Activated naive CD8-positive, alpha-beta T cell treated with anti-CD3 and anti-CD28 coated beads for 36 hours (primary cell): Measurements from ENCODE around the gene OLIG2. TPM values are rescaled to one million over a fixed set of nuclear protein-coding genes. Genes with fewer than 3 reads are reported as not detected.

ENCODE experiments used
- DNase-seq: peaks from one replicate; pipeline ENCODE4 v3.0.0; 2021
- H3K27ac Mint-ChIP-seq: one replicate; pipeline ENCODE4 v1.8.0; 2022; ENCODE audit warnings: mild to moderate bottlenecking, moderate library complexity, mixed read lengths
- H3K27me3 Mint-ChIP-seq: one replicate; pipeline ENCODE4 v1.8.0; 2022; ENCODE audit warnings: mild to moderate bottlenecking, mixed read lengths
- H3K36me3 Mint-ChIP-seq: one replicate; pipeline ENCODE4 v1.8.0; 2021; ENCODE audit warnings: mild to moderate bottlenecking, mixed read lengths
- H3K4me1 Mint-ChIP-seq: one replicate; pipeline ENCODE4 v1.8.0; 2021; ENCODE audit warnings: mixed read lengths
- H3K4me3 Mint-ChIP-seq: one replicate; pipeline ENCODE4 v1.8.0; 2022; ENCODE audit warnings: mild to moderate bottlenecking, moderate library complexity, mixed read lengths
- H3K9me3 Mint-ChIP-seq: one replicate; pipeline ENCODE4 v1.8.0; 2022; ENCODE audit warnings: mixed read lengths
- total RNA-seq, 2 experiments: library from RNA; stranded (reverse); gene quantifications; one replicate each; pipeline ENCODE4 v1.2.3, GENCODE V29; 2021

Gene OLIG2
- not detected for total RNA-seq

DNA sequence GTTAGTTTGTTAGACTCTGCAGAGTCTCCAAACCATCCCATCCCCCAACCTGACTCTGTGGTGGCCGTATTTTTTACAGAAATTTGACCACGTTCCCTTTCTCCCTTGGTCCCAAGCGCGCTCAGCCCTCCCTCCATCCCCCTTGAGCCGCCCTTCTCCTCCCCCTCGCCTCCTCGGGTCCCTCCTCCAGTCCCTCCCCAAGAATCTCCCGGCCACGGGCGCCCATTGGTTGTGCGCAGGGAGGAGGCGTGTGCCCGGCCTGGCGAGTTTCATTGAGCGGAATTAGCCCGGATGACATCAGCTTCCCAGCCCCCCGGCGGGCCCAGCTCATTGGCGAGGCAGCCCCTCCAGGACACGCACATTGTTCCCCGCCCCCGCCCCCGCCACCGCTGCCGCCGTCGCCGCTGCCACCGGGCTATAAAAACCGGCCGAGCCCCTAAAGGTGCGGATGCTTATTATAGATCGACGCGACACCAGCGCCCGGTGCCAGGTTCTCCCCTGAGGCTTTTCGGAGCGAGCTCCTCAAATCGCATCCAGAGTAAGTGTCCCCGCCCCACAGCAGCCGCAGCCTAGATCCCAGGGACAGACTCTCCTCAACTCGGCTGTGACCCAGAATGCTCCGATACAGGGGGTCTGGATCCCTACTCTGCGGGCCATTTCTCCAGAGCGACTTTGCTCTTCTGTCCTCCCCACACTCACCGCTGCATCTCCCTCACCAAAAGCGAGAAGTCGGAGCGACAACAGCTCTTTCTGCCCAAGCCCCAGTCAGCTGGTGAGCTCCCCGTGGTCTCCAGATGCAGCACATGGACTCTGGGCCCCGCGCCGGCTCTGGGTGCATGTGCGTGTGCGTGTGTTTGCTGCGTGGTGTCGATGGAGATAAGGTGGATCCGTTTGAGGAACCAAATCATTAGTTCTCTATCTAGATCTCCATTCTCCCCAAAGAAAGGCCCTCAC lies at the start of gene OLIG2:
Gene OLIG2, plus strand, starts transcription at position 447 of the 954 bp plus-strand sequence. CDS start 928 bp downstream, outside the sequence.
- H3K9me3 Mint-ChIP-seq, result no peaks in the 10 kb centered on the region
- no peak for DNase-seq
- H3K4me1 Mint-ChIP-seq, result peaks cover 36% of the 10 kb centered on the region
- peak within 1 kb of the TSS; percentile 29 for H3K27ac Mint-ChIP-seq
- H3K36me3 Mint-ChIP-seq, result no peaks in the 10 kb centered on the region
- H3K4me3 Mint-ChIP-seq, result peak within 1 kb of the TSS; percentile 34
- H3K27me3 Mint-ChIP-seq, result peaks cover 95% of the 10 kb centered on the region

GRCh38 chr21:32976791-32977190 lies 48.9 kb upstream of the OLIG2 start:
- Mint-ChIP-seq H3K9me3 (no peaks in the 10 kb centered on the region), H3K27me3 (peaks cover 11% of the 10 kb centered on the region), H3K36me3 (no peaks in the 10 kb centered on the region), H3K4me3 (no peak overlapping the region), H3K27ac (no peak overlapping the region), H3K4me1 (no peaks in the 10 kb centered on the region)
- DNase-seq, result no peak

DNA sequence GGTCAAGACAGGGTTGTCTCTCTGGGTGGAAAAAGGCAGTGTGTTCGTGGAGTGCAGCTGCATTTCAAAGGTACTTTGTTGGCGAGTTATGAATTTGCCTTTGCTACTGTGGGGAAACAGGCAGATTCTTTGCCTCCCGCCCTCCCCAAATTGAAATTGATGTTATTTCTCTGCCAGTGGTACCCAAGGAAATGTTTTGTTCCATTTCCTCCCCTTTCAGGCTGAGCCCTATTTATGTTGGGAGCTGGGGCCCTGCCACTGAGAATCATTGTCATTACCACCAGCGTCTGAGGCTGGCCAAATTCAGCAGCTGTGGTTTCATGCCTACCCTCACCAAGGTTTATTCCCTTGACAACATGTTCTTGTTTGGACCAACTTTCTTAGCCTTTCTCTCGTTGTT lies 48.5 kb upstream of the OLIG2 start:
- Mint-ChIP-seq H3K36me3 (no peaks in the 10 kb centered on the region), H3K4me3 (no peak overlapping the region), H3K27ac (no peak overlapping the region), H3K9me3 (no peaks in the 10 kb centered on the region), H3K4me1 (no peaks in the 10 kb centered on the region), H3K27me3 (peaks cover 12% of the 10 kb centered on the region)
- DNase-seq, result no peak

DNA sequence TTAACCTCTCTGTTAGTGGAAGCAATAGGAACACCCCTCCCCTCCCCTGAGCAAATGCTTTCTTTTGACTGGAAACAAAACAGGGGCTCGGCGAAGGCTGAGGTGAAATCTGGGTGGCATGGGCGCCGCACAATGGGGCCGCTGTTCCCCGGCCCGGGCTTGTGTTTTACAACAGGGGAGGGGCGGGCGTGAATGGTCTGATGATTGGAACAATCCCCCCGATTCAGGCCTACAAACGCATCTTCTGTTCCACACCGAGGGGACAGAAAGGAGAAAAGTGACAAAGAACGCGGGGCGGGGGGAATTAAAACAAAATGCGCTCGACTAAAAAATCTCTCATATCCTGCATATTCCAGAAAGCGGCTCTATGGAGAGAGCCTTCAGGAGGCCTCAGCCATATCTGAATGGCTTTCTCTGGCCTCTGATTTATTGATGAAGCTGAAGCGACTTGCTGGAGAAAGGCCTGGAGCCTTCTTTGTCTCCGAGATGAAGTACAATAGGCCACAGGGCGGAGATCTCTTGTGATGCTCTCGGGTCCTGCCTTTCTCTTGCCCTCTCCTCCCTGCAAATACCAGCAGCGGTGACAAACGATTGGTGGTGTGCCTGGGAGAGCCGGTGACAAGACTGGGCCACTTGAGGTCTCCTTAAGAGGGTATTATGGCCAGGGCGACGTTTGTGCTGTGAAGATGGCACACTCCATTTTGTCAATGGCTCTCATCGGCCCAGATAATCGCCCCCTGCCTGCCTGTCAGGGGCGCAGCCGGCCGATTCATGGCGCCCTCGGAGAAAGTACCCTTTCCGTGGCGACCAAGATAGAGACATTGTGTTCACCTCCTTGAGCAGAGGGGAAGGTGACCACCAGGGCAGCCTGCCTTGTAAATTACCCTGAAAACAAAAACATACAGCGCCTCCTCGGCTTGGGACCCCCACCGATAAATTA lies 47.1 kb upstream of the OLIG2 start:
- Mint-ChIP-seq H3K27ac (no peak overlapping the region), H3K4me1 (no peaks in the 10 kb centered on the region), H3K9me3 (no peaks in the 10 kb centered on the region), H3K27me3 (peaks cover 15% of the 10 kb centered on the region), H3K4me3 (no peak overlapping the region), H3K36me3 (no peaks in the 10 kb centered on the region)
- DNase-seq, result no peak

- no peaks in the 10 kb centered on the region for H3K4me1 Mint-ChIP-seq
Observed at GRCh38 chr21:32979598-32980268, 46.0 kb upstream of the OLIG2 start.

DNA sequence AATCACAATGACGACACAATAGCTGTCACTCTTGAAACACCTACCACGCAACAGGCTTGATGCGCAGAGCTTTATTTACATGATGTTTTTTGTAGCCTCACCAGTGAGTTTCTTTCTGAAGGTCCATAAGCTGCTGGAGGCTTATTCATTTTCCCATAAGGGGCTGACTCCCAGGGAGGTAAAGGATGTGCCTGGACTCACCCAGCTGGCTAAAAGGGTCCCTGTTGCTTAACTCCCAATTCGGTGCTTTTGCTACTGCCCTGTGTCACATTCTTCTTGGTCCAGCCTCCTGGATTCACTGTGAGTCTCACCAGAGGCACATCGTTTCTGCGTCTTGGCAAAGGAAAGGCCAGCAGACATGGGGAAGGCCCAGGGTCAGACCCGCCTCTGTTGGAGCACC lies 44.6 kb upstream of the OLIG2 start:
- H3K36me3 Mint-ChIP-seq, result no peaks in the 10 kb centered on the region
- peaks cover 15% of the 10 kb centered on the region for H3K27me3 Mint-ChIP-seq
- H3K27ac Mint-ChIP-seq, result no peak overlapping the region
- DNase-seq, result no peak
- no peaks in the 10 kb centered on the region for H3K9me3 Mint-ChIP-seq
- no peak overlapping the region for H3K4me3 Mint-ChIP-seq
- no peaks in the 10 kb centered on the region for H3K4me1 Mint-ChIP-seq

More at GRCh38 chr21:32979598-32980268, 46.0 kb upstream of the OLIG2 start:
- Mint-ChIP-seq H3K27ac (no peak overlapping the region), H3K4me3 (no peak overlapping the region), H3K27me3 (peaks cover 15% of the 10 kb centered on the region), H3K9me3 (no peaks in the 10 kb centered on the region), H3K36me3 (no peaks in the 10 kb centered on the region)
- DNase-seq, result no peak

DNA sequence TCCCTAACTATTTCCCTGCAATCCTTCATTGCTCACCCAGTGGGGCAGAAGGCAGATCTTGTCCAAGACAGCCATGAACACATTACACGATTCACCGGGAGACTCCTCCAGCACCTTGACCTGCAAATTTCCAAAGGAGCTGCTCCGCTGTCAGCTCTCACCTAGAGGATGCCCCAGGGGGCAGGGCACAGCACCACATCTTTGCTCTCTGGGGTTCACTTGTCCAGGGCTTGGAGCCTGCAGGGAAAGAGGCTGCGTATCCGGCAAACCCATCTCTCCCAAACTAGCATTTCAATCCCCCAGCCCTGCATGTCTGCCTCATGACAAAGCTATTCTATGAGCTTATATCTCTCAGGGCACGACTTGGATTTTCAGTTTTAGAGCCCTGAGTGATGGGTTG lies 35.1 kb upstream of the OLIG2 start:
- Mint-ChIP-seq H3K27ac (no peak overlapping the region), H3K4me3 (no peak overlapping the region), H3K27me3 (peaks cover 11% of the 10 kb centered on the region), H3K9me3 (no peaks in the 10 kb centered on the region), H3K36me3 (no peaks in the 10 kb centered on the region), H3K4me1 (no peaks in the 10 kb centered on the region)
- DNase-seq, result no peak

DNA sequence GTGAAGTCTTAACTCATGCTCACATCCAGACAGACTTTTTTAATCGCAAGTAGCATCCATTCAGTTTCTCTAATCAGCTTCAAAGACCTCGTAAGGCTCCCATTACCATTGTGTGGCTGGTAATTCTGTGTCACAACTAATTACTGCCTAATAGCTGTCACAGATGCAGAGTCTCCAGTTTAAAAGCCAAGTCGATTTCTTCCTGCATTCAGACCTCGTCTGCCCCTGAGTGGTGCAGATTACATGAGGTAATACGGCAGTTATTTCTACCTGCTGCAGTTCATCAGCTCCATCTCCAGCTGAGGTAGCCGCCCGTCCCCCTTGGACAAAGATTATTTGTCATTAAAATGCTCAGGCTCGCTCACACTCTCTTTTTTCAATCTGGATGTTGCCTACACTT lies 34.4 kb upstream of the OLIG2 start:
- no peak overlapping the region for H3K27ac Mint-ChIP-seq
- H3K4me3 Mint-ChIP-seq, result no peak overlapping the region
- H3K36me3 Mint-ChIP-seq, result no peaks in the 10 kb centered on the region
- H3K27me3 Mint-ChIP-seq, result peaks cover 11% of the 10 kb centered on the region
- H3K4me1 Mint-ChIP-seq, result no peaks in the 10 kb centered on the region
- DNase-seq, result no peak
- no peaks in the 10 kb centered on the region for H3K9me3 Mint-ChIP-seq

DNA sequence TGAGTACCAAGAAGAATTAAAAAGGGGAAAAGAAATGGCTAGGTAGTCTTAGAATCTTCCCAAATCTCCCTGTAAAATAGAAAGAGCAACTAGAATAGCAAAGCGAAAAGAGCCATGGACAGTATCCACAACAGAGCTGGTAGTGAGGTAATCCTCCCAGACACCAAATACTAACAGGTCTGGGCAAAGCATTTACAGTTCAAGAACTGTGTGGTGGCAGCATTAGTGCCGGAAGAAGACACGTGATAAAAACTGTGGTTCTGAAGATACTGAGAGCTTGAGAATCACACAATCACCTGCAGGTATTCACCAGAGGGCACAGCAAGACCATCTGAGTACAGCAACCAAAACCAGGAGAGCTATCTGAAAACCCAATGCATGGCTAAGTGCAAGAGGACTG lies 31.8 kb upstream of the OLIG2 start:
- Mint-ChIP-seq H3K27me3 (peaks cover 11% of the 10 kb centered on the region), H3K4me1 (no peaks in the 10 kb centered on the region), H3K4me3 (no peak overlapping the region), H3K36me3 (no peaks in the 10 kb centered on the region), H3K27ac (no peak overlapping the region), H3K9me3 (no peaks in the 10 kb centered on the region)
- no peak for DNase-seq

DNA sequence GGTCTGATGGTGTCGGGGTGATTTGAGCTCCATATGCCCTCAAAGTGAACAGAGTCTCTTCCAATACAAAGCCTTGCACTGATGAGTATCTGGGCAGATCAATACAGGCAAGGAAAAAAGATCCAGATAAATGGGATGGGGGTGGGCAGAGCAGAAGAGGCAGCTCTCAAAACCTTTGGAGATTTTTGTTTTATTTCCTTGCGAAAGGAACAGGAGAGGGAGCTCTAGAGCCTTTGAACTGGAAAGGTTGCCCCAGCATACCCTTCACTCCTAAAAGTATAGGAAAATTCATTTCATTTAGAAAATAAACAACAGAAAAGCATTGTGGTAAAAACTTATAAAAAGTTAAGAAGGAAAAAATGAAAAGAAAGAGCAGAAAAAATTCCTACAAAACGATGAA lies 31.4 kb upstream of the OLIG2 start:
- H3K4me1 Mint-ChIP-seq, result no peaks in the 10 kb centered on the region
- no peak overlapping the region for H3K27ac Mint-ChIP-seq
- H3K27me3 Mint-ChIP-seq, result peaks cover 15% of the 10 kb centered on the region
- H3K4me3 Mint-ChIP-seq, result no peak overlapping the region
- DNase-seq, result no peak
- H3K36me3 Mint-ChIP-seq, result no peaks in the 10 kb centered on the region
- no peaks in the 10 kb centered on the region for H3K9me3 Mint-ChIP-seq

- Mint-ChIP-seq H3K27ac (no peak overlapping the region), H3K4me3 (no peak overlapping the region)
Observed at GRCh38 chr21:33007747-33008146, 18.0 kb upstream of the OLIG2 start.

DNA sequence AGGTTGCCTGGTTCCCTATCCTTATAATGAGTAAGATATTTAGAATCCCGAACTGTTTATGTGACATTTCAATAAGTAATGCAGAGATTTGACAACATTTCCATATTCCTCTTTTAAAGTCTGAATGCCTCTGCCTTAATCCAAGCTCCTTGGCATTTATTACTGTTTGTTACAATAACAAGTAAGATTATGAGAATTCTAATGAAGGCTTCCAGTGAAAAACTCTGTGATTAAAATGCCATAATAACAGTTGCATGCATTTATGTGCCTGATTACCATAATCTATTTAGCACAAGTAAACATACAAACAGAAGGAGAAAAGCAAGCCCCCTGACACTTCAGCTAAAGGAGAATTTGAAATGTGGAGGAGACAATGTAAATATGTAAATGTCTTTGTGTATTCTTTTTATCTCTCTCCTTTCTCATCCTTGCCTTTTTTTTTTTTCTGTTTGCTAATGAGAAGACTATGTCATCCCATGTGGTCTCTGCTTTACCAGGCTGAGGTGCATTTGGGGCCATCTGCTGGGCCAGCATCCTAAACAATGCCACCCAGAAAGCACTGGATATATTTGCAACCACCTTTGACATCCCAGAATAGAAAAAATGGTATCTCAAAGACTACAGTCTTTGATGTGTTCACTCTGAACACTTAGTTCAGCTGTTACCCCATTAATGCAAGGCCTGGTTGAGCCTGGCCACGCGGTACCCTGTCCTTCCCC lies 17.2 kb upstream of the OLIG2 start:
- Mint-ChIP-seq H3K27me3 (peaks cover 17% of the 10 kb centered on the region), H3K27ac (no peak overlapping the region), H3K36me3 (no peaks in the 10 kb centered on the region), H3K4me1 (no peaks in the 10 kb centered on the region), H3K9me3 (no peaks in the 10 kb centered on the region), H3K4me3 (no peak overlapping the region)
- DNase-seq, result no peak

More at GRCh38 chr21:33007747-33008146, 18.0 kb upstream of the OLIG2 start:
- no peaks in the 10 kb centered on the region for H3K9me3 Mint-ChIP-seq
- H3K27me3 Mint-ChIP-seq, result peaks cover 14% of the 10 kb centered on the region
- no peaks in the 10 kb centered on the region for H3K4me1 Mint-ChIP-seq
- no peak for DNase-seq
- no peaks in the 10 kb centered on the region for H3K36me3 Mint-ChIP-seq

- Mint-ChIP-seq H3K4me1 (no peaks in the 10 kb centered on the region), H3K27ac (no peak overlapping the region), H3K4me3 (no peak overlapping the region), H3K36me3 (no peaks in the 10 kb centered on the region), H3K9me3 (no peaks in the 10 kb centered on the region), H3K27me3 (peaks cover 30% of the 10 kb centered on the region)
- DNase-seq, result no peak
Observed at GRCh38 chr21:33010931-33011330, 14.8 kb upstream of the OLIG2 start.

DNA sequence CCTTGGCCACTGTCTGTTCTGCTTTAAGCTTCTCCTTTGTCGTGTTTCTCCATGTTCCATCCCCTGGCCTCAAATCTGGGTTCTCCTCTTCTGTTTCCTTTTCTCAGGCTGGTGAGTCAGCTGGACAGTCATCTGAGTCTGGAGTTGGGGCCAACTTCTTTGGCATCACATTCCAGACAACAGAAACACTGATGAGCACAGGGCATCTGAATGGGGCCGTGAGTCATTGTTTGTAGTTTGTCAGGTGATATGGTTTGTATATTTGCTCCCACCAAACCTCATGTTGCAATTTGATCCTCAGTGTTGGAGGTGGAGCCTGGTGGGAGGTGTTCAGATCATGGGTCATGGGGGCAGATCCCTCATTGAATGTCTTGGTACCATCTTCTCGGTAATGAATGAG lies 14.3 kb upstream of the OLIG2 start:
- no peak for DNase-seq
- H3K27ac Mint-ChIP-seq, result no peak overlapping the region
- no peaks in the 10 kb centered on the region for H3K36me3 Mint-ChIP-seq
- no peak overlapping the region for H3K4me3 Mint-ChIP-seq
- no peaks in the 10 kb centered on the region for H3K4me1 Mint-ChIP-seq
- peaks cover 33% of the 10 kb centered on the region for H3K27me3 Mint-ChIP-seq
- no peaks in the 10 kb centered on the region for H3K9me3 Mint-ChIP-seq
